ENCODE results near the gene ANKRD37. TPM values are rescaled to one million over a fixed set of nuclear protein-coding genes. Genes with fewer than 3 reads are reported as not detected.
A peak's percentile ranks its signal among the peaks of the same experiment; 100 is the strongest.

ANKRD37 gene
- total and polyA plus RNA-seq, 9 of the 15 experiments (the other 6 are each of a cell fraction or from before 2014, with no cell fraction given) = 1.3 to 53.7 (median 3.6) TPM

GRCh38 chr4:185425647-185426352 is 29.2 kb downstream of the ANKRD37 start, which contains the start of gene UFSP2 (continued):
- TF ChIP-seq, protein P1, sequence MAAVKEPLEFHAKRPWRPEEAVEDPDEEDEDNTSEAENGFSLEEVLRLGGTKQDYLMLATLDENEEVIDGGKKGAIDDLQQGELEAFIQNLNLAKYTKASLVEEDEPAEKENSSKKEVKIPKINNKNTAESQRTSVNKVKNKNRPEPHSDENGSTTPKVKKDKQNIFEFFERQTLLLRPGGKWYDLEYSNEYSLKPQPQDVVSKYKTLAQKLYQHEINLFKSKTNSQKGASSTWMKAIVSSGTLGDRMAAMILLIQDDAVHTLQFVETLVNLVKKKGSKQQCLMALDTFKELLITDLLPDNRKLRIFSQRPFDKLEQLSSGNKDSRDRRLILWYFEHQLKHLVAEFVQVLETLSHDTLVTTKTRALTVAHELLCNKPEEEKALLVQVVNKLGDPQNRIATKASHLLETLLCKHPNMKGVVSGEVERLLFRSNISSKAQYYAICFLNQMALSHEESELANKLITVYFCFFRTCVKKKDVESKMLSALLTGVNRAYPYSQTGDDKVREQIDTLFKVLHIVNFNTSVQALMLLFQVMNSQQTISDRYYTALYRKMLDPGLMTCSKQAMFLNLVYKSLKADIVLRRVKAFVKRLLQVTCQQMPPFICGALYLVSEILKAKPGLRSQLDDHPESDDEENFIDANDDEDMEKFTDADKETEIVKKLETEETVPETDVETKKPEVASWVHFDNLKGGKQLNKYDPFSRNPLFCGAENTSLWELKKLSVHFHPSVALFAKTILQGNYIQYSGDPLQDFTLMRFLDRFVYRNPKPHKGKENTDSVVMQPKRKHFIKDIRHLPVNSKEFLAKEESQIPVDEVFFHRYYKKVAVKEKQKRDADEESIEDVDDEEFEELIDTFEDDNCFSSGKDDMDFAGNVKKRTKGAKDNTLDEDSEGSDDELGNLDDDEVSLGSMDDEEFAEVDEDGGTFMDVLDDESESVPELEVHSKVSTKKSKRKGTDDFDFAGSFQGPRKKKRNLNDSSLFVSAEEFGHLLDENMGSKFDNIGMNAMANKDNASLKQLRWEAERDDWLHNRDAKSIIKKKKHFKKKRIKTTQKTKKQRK (IDR thresholded peaks at IDR 0.05; ENCODE audit: borderline replicate concordance, low read depth, low read length) = no peak
- 0 out of 2 replicates have a peak, but pooled peaks have one; percentile 44 for TF ChIP-seq DIDO1 (tag; IDR thresholded peaks at IDR 0.05; ENCODE audit: low read depth)
- no peak for TF ChIP-seq EWSR1 (IDR thresholded peaks at IDR 0.05; ENCODE audit: borderline replicate concordance, low read depth, partially characterized antibody)
- TF ChIP-seq, protein P2, sequence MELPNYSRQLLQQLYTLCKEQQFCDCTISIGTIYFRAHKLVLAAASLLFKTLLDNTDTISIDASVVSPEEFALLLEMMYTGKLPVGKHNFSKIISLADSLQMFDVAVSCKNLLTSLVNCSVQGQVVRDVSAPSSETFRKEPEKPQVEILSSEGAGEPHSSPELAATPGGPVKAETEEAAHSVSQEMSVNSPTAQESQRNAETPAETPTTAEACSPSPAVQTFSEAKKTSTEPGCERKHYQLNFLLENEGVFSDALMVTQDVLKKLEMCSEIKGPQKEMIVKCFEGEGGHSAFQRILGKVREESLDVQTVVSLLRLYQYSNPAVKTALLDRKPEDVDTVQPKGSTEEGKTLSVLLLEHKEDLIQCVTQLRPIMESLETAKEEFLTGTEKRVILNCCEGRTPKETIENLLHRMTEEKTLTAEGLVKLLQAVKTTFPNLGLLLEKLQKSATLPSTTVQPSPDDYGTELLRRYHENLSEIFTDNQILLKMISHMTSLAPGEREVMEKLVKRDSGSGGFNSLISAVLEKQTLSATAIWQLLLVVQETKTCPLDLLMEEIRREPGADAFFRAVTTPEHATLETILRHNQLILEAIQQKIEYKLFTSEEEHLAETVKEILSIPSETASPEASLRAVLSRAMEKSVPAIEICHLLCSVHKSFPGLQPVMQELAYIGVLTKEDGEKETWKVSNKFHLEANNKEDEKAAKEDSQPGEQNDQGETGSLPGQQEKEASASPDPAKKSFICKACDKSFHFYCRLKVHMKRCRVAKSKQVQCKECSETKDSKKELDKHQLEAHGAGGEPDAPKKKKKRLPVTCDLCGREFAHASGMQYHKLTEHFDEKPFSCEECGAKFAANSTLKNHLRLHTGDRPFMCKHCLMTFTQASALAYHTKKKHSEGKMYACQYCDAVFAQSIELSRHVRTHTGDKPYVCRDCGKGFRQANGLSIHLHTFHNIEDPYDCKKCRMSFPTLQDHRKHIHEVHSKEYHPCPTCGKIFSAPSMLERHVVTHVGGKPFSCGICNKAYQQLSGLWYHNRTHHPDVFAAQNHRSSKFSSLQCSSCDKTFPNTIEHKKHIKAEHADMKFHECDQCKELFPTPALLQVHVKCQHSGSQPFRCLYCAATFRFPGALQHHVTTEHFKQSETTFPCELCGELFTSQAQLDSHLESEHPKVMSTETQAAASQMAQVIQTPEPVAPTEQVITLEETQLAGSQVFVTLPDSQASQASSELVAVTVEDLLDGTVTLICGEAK (IDR thresholded peaks at IDR 0.05) = peak; percentile 60
- TF ChIP-seq, protein P2 (CRISPR knock-in tag; IDR thresholded peaks at IDR 0.05) = no peak
- TF ChIP-seq RHOXF2B (CRISPR knock-in tag; conservative IDR thresholded peaks at IDR 0.05) = no peak
- peak; percentile 83 to 97 (median 94) for TF ChIP-seq YY1 (IDR thresholded peaks at IDR 0.05; ENCODE audit: borderline replicate concordance in 1 of 3, control insufficient read depth in 1 of 3, extremely low read depth in 1 of 3, insufficient read depth in 3 of 3, insufficient read length in 1 of 3, insufficient replicate concordance in 2 of 3, low read depth in 1 of 3, low read length in 2 of 3)
- peak; percentile 99 for TF ChIP-seq ARID4B (CRISPR knock-in tag; IDR thresholded peaks at IDR 0.05)

All from K562 (cell line).